Parathyroid adenoma (tissue), 2 donors: ENCODE data around the gene FAM53A.

Experiments used
- H2AFZ ChIP-seq: fragments of 300-600 bp; sonication (generic); one replicate; pipeline ENCODE4 v1.7.0; 2017; ENCODE audit warnings: antibody characterized with exemption, mild to moderate bottlenecking
- H3K27ac ChIP-seq: fragments of 300-600 bp; sonication (generic); one replicate; pipeline ENCODE4 v1.7.0; 2017
- H3K27me3 ChIP-seq: fragments of 300-600 bp; sonication (generic); one replicate; pipeline ENCODE4 v1.7.0; 2017; ENCODE audit warnings: low read length; ENCODE audit not compliant: control insufficient read depth, insufficient read depth
- H3K36me3 ChIP-seq: fragments of 300-600 bp; sonication (generic); one replicate; pipeline ENCODE4 v1.7.0; 2017; ENCODE audit warnings: low read length; ENCODE audit not compliant: control insufficient read depth, insufficient read depth
- H3K4me1 ChIP-seq: fragments of 300-600 bp; sonication (generic); one replicate; pipeline ENCODE4 v1.7.0; 2017; ENCODE audit warnings: control low read depth
- H3K4me2 ChIP-seq: fragments of 300-600 bp; sonication (generic); one replicate; pipeline ENCODE4 v1.7.0; 2017; ENCODE audit warnings: low read length
- H3K4me3 ChIP-seq: fragments of 300-600 bp; sonication (generic); one replicate; pipeline ENCODE4 v1.7.0; 2017; ENCODE audit warnings: low read depth, low read length
- H3K79me2 ChIP-seq: fragments of 300-600 bp; sonication (generic); one replicate; pipeline ENCODE4 v1.7.0; 2017; ENCODE audit warnings: control low read depth
- H3K9ac ChIP-seq: fragments of 300-600 bp; sonication (generic); one replicate; pipeline ENCODE4 v1.7.0; 2017; ENCODE audit warnings: mild to moderate bottlenecking
- H3K9me3 ChIP-seq: fragments of 300-600 bp; sonication (generic); one replicate; pipeline ENCODE4 v1.7.0; 2017; ENCODE audit warnings: low read length; ENCODE audit not compliant: control insufficient read depth
- TF ChIP-seq, protein P1 (sequence below): fragments of 300-600 bp; sonication (generic); IDR thresholded peaks from one replicate; pipeline ENCODE4 v1.7.0; 2017; ENCODE audit warnings: antibody characterized with exemption, mild to moderate bottlenecking
- donor health status: primary hyperparathyroidism.

Gene FAM53A

DNA sequence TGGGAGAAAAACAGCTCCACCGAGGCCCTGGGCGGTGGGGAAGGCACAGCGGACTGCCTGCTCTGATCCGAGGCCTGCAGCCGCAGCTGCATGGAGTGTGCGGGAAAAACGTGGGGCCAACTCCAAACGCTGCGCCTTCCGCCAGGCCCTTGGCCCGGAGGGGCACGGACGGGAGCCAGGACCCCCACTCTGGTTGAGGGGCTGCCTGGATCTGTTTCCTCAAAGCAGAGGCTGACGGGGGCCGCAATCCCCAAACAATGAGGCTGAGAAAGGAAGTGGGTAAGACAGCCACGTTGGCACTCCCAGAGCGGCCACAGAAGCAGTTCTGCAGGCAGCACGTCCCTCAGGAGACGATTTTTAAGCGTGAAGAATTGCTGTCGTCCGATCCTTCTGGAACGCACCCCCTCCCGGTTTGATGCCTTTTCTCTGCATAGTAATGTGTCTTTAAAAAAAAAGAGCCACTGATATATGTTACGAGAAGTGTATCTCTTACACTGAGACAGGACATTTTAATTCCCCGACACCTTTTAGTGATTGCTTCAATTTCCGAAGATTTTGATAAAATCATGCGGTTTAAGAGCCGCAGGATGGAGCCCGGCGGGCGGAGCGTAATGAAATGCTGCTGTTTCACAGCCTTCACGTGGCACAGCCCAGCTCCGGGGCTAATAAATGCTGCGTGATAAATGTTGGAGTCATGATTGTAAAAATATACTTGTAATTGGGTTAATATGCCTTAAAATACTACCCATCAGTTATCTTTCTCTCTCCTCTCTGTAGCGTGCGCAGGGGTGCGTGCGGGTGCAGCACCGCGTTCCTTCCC is 85.7 kb downstream of the FAM53A start:
- Histone ChIP-seq H3K9me3 (no peaks in the 10 kb centered on the region), H3K36me3 (no peaks in the 10 kb centered on the region), H3K4me1 (no peaks in the 10 kb centered on the region), H3K79me2 (no peaks in the 10 kb centered on the region), H3K4me3 (no peak overlapping the region), H3K4me2 (no peak overlapping the region), H2AFZ (no peak overlapping the region), H3K9ac (no peak overlapping the region), H3K27ac (no peak overlapping the region), H3K27me3 (peaks cover under 1% of the 10 kb centered on the region)
- TF ChIP-seq, protein P1, sequence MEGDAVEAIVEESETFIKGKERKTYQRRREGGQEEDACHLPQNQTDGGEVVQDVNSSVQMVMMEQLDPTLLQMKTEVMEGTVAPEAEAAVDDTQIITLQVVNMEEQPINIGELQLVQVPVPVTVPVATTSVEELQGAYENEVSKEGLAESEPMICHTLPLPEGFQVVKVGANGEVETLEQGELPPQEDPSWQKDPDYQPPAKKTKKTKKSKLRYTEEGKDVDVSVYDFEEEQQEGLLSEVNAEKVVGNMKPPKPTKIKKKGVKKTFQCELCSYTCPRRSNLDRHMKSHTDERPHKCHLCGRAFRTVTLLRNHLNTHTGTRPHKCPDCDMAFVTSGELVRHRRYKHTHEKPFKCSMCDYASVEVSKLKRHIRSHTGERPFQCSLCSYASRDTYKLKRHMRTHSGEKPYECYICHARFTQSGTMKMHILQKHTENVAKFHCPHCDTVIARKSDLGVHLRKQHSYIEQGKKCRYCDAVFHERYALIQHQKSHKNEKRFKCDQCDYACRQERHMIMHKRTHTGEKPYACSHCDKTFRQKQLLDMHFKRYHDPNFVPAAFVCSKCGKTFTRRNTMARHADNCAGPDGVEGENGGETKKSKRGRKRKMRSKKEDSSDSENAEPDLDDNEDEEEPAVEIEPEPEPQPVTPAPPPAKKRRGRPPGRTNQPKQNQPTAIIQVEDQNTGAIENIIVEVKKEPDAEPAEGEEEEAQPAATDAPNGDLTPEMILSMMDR, result no peak

GRCh38 chr4:1597021-1597931 is 86.8 kb downstream of the FAM53A start:
- Histone ChIP-seq H3K9me3 (no peaks in the 10 kb centered on the region), H3K4me1 (no peaks in the 10 kb centered on the region), H3K27me3 (no peaks in the 10 kb centered on the region), H3K27ac (no peak overlapping the region), H2AFZ (no peak overlapping the region), H3K79me2 (no peaks in the 10 kb centered on the region), H3K4me2 (no peak overlapping the region), H3K36me3 (no peaks in the 10 kb centered on the region), H3K4me3 (no peak overlapping the region), H3K9ac (no peak overlapping the region)
- TF ChIP-seq, protein P1, result no peak

- TF ChIP-seq, protein P1, result no peak
- H3K4me2 ChIP-seq, result no peak overlapping the region
- no peaks in the 10 kb centered on the region for H3K27me3 ChIP-seq
- H3K79me2 ChIP-seq, result no peaks in the 10 kb centered on the region
- no peaks in the 10 kb centered on the region for H3K9me3 ChIP-seq
- no peaks in the 10 kb centered on the region for H3K36me3 ChIP-seq
- no peak overlapping the region for H3K4me3 ChIP-seq
- no peak overlapping the region for H3K9ac ChIP-seq
- no peak overlapping the region for H3K27ac ChIP-seq
- H2AFZ ChIP-seq, result no peak overlapping the region
- no peaks in the 10 kb centered on the region for H3K4me1 ChIP-seq
These were observed 87.7 kb downstream of the FAM53A start for GRCh38 chr4:1596393-1596792.

- Histone ChIP-seq H3K79me2 (no peaks in the 10 kb centered on the region), H3K4me3 (no peak overlapping the region), H3K4me2 (no peak overlapping the region), H3K9me3 (no peaks in the 10 kb centered on the region), H3K27me3 (no peaks in the 10 kb centered on the region), H2AFZ (no peak overlapping the region), H3K4me1 (no peaks in the 10 kb centered on the region), H3K36me3 (no peaks in the 10 kb centered on the region), H3K27ac (no peak overlapping the region), H3K9ac (no peak overlapping the region)
- TF ChIP-seq, protein P1, result no peak
These were observed 88.3 kb downstream of the FAM53A start for GRCh38 chr4:1595789-1596325.
